GM21576 (cell line): Measurements from ENCODE around the gene RPP25.
"Not testable (repeated sequence)": the region's sequence is repeated elsewhere in the genome, so short reads cannot be mapped to it uniquely, and the experiment has no call there.

ENCODE experiments used
- ATAC-seq: cut with Tn5 transposase; IDR thresholded peaks from one replicate; pipeline ENCODE4 v1.9.1; 2021; ENCODE audit warnings: mild to moderate bottlenecking, moderate library complexity; ENCODE audit not compliant: unreplicated experiment

The RPP25 gene

GRCh38 chr15:74924525-74924924 lies 32.0 kb downstream of the RPP25 start:
- ATAC-seq, result no peak

GRCh38 chr15:74920456-74920855 lies 36.1 kb downstream of the RPP25 start:
- ATAC-seq, result no peak

- ATAC-seq, result no peak
Observed at GRCh38 chr15:74917676-74918075, 38.9 kb downstream of the RPP25 start.

GRCh38 chr15:74913799-74914198 lies 42.8 kb downstream of the RPP25 start:
- not testable (repeated sequence) for ATAC-seq

- no peak for ATAC-seq
Observed at GRCh38 chr15:74913041-74913440, 43.5 kb downstream of the RPP25 start.

- ATAC-seq, result no peak
Observed at GRCh38 chr15:74908635-74909034, 47.9 kb downstream of the RPP25 start.

- no peak for ATAC-seq
Observed at GRCh38 chr15:74907163-74907870, 49.3 kb downstream of the RPP25 start.

- peak; percentile 80 for ATAC-seq
Observed at GRCh38 chr15:74906450-74907162, 50.0 kb downstream of the RPP25 start, which contains the start of gene FAM219B. TSS of gene FAM219B (minus strand) at chr15:74906851. CDS start at chr15:74906800, 51 bp downstream.

- peak; percentile 12 for ATAC-seq
Observed at GRCh38 chr15:74906067-74906449, 50.5 kb downstream of the RPP25 start.
